Stimulated activated CD4-positive, alpha-beta T cell treated with anti-CD3 and anti-CD28 coated beads, Interleukin-15, amount 100 ng/mL, for 1 hour (primary cell): ENCODE results near the gene ARPP21.

Source experiments
- DNase-seq, 2 donors: peaks; one replicate each; pipeline ENCODE4 v3.0.0-alpha.2; 2020; ENCODE audit warnings: low read depth in 1 of 2, low spot score in 1 of 2

ARPP21 gene

GRCh38 chr3:35733341-35733740 lies 94.0 kb downstream of the ARPP21 start:
- no peak for DNase-seq

GRCh38 chr3:35733864-35734263 lies 94.5 kb downstream of the ARPP21 start:
- no peak for DNase-seq

GRCh38 chr3:35737080-35737479 lies 97.8 kb downstream of the ARPP21 start:
- DNase-seq, result no peak

- no peak for DNase-seq
Observed at GRCh38 chr3:35737527-35737926, 98.2 kb downstream of the ARPP21 start.

GRCh38 chr3:35737934-35738706 lies 98.8 kb downstream of the ARPP21 start:
- no peak for DNase-seq

GRCh38 chr3:35739181-35739809 lies 100.0 kb downstream of the ARPP21 start:
- DNase-seq, result no peak

GRCh38 chr3:35739964-35740527 lies 100.7 kb downstream of the ARPP21 start:
- DNase-seq, result no peak

- no peak for DNase-seq
Observed at GRCh38 chr3:35743218-35743617, 103.9 kb downstream of the ARPP21 start.

GRCh38 chr3:35744419-35744818 lies 105.1 kb downstream of the ARPP21 start:
- no peak for DNase-seq

- no peak for DNase-seq
Observed at GRCh38 chr3:35745351-35745750, 106.0 kb downstream of the ARPP21 start.

GRCh38 chr3:35745802-35746484 lies 106.6 kb downstream of the ARPP21 start:
- no peak for DNase-seq

- no peak for DNase-seq
Observed at GRCh38 chr3:35746492-35746891, 107.2 kb downstream of the ARPP21 start.

GRCh38 chr3:35748144-35748543 lies 108.8 kb downstream of the ARPP21 start:
- DNase-seq, result no peak

GRCh38 chr3:35751207-35751606 lies 111.9 kb downstream of the ARPP21 start:
- no peak for DNase-seq

GRCh38 chr3:35757991-35758757 lies 118.8 kb downstream of the ARPP21 start:
- no peak for DNase-seq

GRCh38 chr3:35760146-35760545 lies 120.8 kb downstream of the ARPP21 start:
- DNase-seq, result no peak

GRCh38 chr3:35761311-35761710 lies 122.0 kb downstream of the ARPP21 start:
- no peak for DNase-seq

- DNase-seq, result no peak
Observed at GRCh38 chr3:35772381-35773015, 133.2 kb downstream of the ARPP21 start.

GRCh38 chr3:35773417-35773816 lies 134.1 kb downstream of the ARPP21 start:
- DNase-seq, result no peak

GRCh38 chr3:35776346-35776745 lies 137.0 kb downstream of the ARPP21 start:
- DNase-seq, result no peak

GRCh38 chr3:35777065-35777464 lies 137.7 kb downstream of the ARPP21 start:
- no peak for DNase-seq
